Measurements from ENCODE around the gene AK1.

AK1 gene

GRCh38 chr9:127877566-127877998, at the start of gene AK1:
AK1 (minus strand) TSS chr9:127877675; CDS start chr9:127874617, 3,058 bp downstream.
- DNase-seq (ENCODE audit: low read depth in 2 of 2) = no peak

- no peak for DNase-seq (ENCODE audit: low read depth in 2 of 2)
Measured at GRCh38 chr9:127926906-127927200, 49.4 kb upstream of the AK1 start.

- no peak for DNase-seq (ENCODE audit: low read depth in 2 of 2)
Measured at GRCh38 chr9:127925959-127926905, 48.8 kb upstream of the AK1 start.

- no peak for DNase-seq (ENCODE audit: low read depth in 2 of 2)
Measured at GRCh38 chr9:127924736-127925444, 47.4 kb upstream of the AK1 start.

- no peak for DNase-seq (ENCODE audit: low read depth in 2 of 2)
Measured at GRCh38 chr9:127923771-127924170, 46.3 kb upstream of the AK1 start.

GRCh38 chr9:127923046-127923445, 45.6 kb upstream of the AK1 start:
- no peak for DNase-seq (ENCODE audit: low read depth in 2 of 2)

GRCh38 chr9:127921557-127922120, 44.2 kb upstream of the AK1 start:
- DNase-seq (ENCODE audit: low read depth in 2 of 2) = peak; percentile 61 to 70

GRCh38 chr9:127920794-127921193, 43.3 kb upstream of the AK1 start:
- no peak for DNase-seq (ENCODE audit: low read depth in 2 of 2)

- DNase-seq (ENCODE audit: low read depth in 2 of 2) = no peak
Measured at GRCh38 chr9:127919253-127919815, 41.9 kb upstream of the AK1 start.

- DNase-seq (ENCODE audit: low read depth in 2 of 2) = no peak
Measured at GRCh38 chr9:127918183-127919107, 41.0 kb upstream of the AK1 start.

- DNase-seq (ENCODE audit: low read depth in 2 of 2) = no peak
Measured at GRCh38 chr9:127917603-127918002, 40.1 kb upstream of the AK1 start.

- DNase-seq (ENCODE audit: low read depth in 2 of 2) = peak; percentile 94
Measured at GRCh38 chr9:127916720-127917581, 39.5 kb upstream of the AK1 start, which contains the start of gene ST6GALNAC4. ST6GALNAC4 (minus strand) TSS chr9:127917041; CDS start chr9:127916419, 622 bp downstream.

GRCh38 chr9:127915801-127916719, 38.6 kb upstream of the AK1 start:
- DNase-seq (ENCODE audit: low read depth in 2 of 2) = no peak

- no peak for DNase-seq (ENCODE audit: low read depth in 2 of 2)
Measured at GRCh38 chr9:127915325-127915752, 37.9 kb upstream of the AK1 start.

- DNase-seq (ENCODE audit: low read depth in 2 of 2) = no peak
Measured at GRCh38 chr9:127913682-127914081, 36.2 kb upstream of the AK1 start.

- no peak for DNase-seq (ENCODE audit: low read depth in 2 of 2)
Measured at GRCh38 chr9:127912882-127913281, 35.4 kb upstream of the AK1 start.

GRCh38 chr9:127912296-127912695, 34.8 kb upstream of the AK1 start:
- no peak for DNase-seq (ENCODE audit: low read depth in 2 of 2)

GRCh38 chr9:127910613-127911205, 33.2 kb upstream of the AK1 start:
- no peak for DNase-seq (ENCODE audit: low read depth in 2 of 2)

GRCh38 chr9:127909839-127910273, 32.4 kb upstream of the AK1 start:
- no peak for DNase-seq (ENCODE audit: low read depth in 2 of 2)
